SK-N-SH (cell line): Measurements from ENCODE around the gene MBD3L5. TPM values are rescaled to one million over a fixed set of nuclear protein-coding genes. Genes with fewer than 3 reads are reported as not detected.

Experiments used
- CTCF ChIA-PET: fragments of 300-600, 350-600 bp; formaldehyde crosslinking; extraction: SDS; loops from one replicate; lab custom pipeline; 2021; lab: Yijun Ruan, JAX
- POLR2A ChIA-PET: fragments of 350-600 bp; sonication (Branson Sonifier 250); formaldehyde crosslinking; extraction: SDS; loops from one replicate; lab custom pipeline; 2020; ENCODE audit warnings: antibody characterized with exemption, inconsistent platforms; lab: Yijun Ruan, JAX
- DNase-seq: peaks from one replicate; pipeline ENCODE4 v3.0.0; 2012
- H2AFZ ChIP-seq: fragments of 200-600 bp; sonication (generic); 2 replicates; pipeline ENCODE4 v1.8.1; 2016; ENCODE audit warnings: antibody characterized with exemption, mild to moderate bottlenecking, low read depth
- H3F3A ChIP-seq: fragments of 200-600 bp; sonication (generic); replicated peaks from 2 replicates; pipeline ENCODE3; 2016; ENCODE audit warnings: antibody characterized with exemption, mild to moderate bottlenecking; ENCODE audit not compliant: insufficient read depth
- H3K27ac ChIP-seq, 2 experiments: fragments of 200-500 bp in 1 of 2; fragments of 200-600 bp in 1 of 2; sonication (Bioruptor generic) in 1 of 2; sonication (generic), shearing (Covaris generic) in 1 of 2; 2 replicates each; pipeline versions ENCODE4 v1.5.1 to v1.6.1; 2014 to 2016; ENCODE audit warnings: low read depth in 2 of 2, inconsistent platforms in 1 of 2, low read length in 1 of 2, mild to moderate bottlenecking in 1 of 2, mixed read lengths in 1 of 2
- H3K27me3 ChIP-seq: fragments of 200-600 bp; sonication (generic), shearing (Covaris generic); 2 replicates; pipeline ENCODE4 v1.6.1; 2016; ENCODE audit warnings: mixed run types; ENCODE audit not compliant: insufficient read depth
- H3K36me3 ChIP-seq, 2 experiments: fragments of 200-500 bp in 1 of 2; fragments of 200-600 bp in 1 of 2; sonication (Bioruptor generic) in 1 of 2; sonication (generic) in 1 of 2; replicated peaks in 1 of 2; 2 replicates each; pipeline versions ENCODE3 to v1.5.1; 2014 to 2016; ENCODE audit warnings: low read length in 1 of 2, mild to moderate bottlenecking in 1 of 2; ENCODE audit not compliant: insufficient read depth in 2 of 2, control insufficient read depth in 1 of 2
- H3K4me1 ChIP-seq, 2 experiments: fragments of 200-500 bp in 1 of 2; fragments of 200-600 bp in 1 of 2; sonication (Bioruptor generic) in 1 of 2; sonication (generic), shearing (Covaris generic) in 1 of 2; 2 replicates each; pipeline versions ENCODE4 v1.5.1 to v1.6.1; 2014 to 2016; ENCODE audit warnings: low read depth in 1 of 2, low read length in 1 of 2, mixed run types in 1 of 2; ENCODE audit not compliant: insufficient read depth in 2 of 2, control insufficient read depth in 1 of 2
- H3K4me2 ChIP-seq: fragments of 200-600 bp; sonication (generic), shearing (Covaris generic); 2 replicates; pipeline ENCODE4 v1.6.1; 2017; ENCODE audit warnings: mixed run types
- H3K4me3 ChIP-seq, 2 experiments: fragments of 200-500 bp in 1 of 2; fragments of 200-600 bp in 1 of 2; sonication (Bioruptor generic) in 1 of 2; sonication (generic), shearing (Covaris generic) in 1 of 2; 2 replicates each; pipeline versions ENCODE4 v1.5.1 to v1.8.1; 2014 to 2016; ENCODE audit warnings: low read depth in 2 of 2, inconsistent platforms in 1 of 2, low read length in 1 of 2, mild to moderate bottlenecking in 1 of 2, mixed read lengths in 1 of 2, moderate library complexity in 1 of 2
- H3K79me2 ChIP-seq: fragments of 200-600 bp; sonication (generic); 2 replicates; pipeline ENCODE4 v1.8.1; 2017; ENCODE audit warnings: mild to moderate bottlenecking; ENCODE audit not compliant: insufficient read depth
- H3K9ac ChIP-seq: fragments of 200-600 bp; sonication (generic); 2 replicates; pipeline ENCODE4 v1.6.1; 2017; ENCODE audit warnings: mixed run types
- H3K9me2 ChIP-seq: fragments of 200-600 bp; sonication (generic); 2 replicates; pipeline ENCODE4 v1.6.1; 2017; ENCODE audit warnings: mixed run types
- H3K9me3 ChIP-seq: fragments of 200-600 bp; sonication (generic); 2 replicates; pipeline ENCODE4 v1.6.1; 2017; ENCODE audit warnings: mixed run types, mild to moderate bottlenecking, moderate library complexity
- H4K20me1 ChIP-seq: fragments of 200-600 bp; sonication (generic); 2 replicates; pipeline ENCODE4 v1.6.1; 2017; ENCODE audit warnings: mild to moderate bottlenecking, mixed run types; ENCODE audit not compliant: insufficient read depth
- ELF1 ChIP-seq: IDR thresholded peaks from 2 replicates; pipeline ENCODE4 v1.4.0; 2012
- EP300 ChIP-seq, 2 experiments: IDR thresholded peaks; 2 replicates each; pipeline versions ENCODE4 v1.4.0 to v1.6.1; 2012; ENCODE audit warnings: borderline replicate concordance in 1 of 2, low read depth in 1 of 2, low read length in 1 of 2
- EZH2phosphoT487 ChIP-seq: fragments of 200-600 bp; sonication (generic); IDR thresholded peaks from 2 replicates; pipeline ENCODE4 v1.6.1; 2017; ENCODE audit warnings: low read depth, mixed run types, mild to moderate bottlenecking, antibody characterized with exemption, moderate library complexity, borderline replicate concordance
- FOSL2 ChIP-seq: IDR thresholded peaks from 2 replicates; pipeline ENCODE4 v1.4.0; 2012; ENCODE audit warnings: low read depth, mild to moderate bottlenecking, moderate library complexity, borderline replicate concordance
- FOXM1 ChIP-seq: IDR thresholded peaks from 2 replicates; pipeline ENCODE4 v1.4.0; 2012; ENCODE audit warnings: low read depth, mild to moderate bottlenecking
- GABPA ChIP-seq: IDR thresholded peaks from 2 replicates; pipeline ENCODE4 v1.4.0; 2012; ENCODE audit warnings: low read depth, mild to moderate bottlenecking
- GATA2 ChIP-seq: sonication (generic); formaldehyde crosslinking; IDR thresholded peaks from 2 replicates; pipeline ENCODE4 v1.5.0; 2020; ENCODE audit warnings: mild to moderate bottlenecking, missing genetic modification reagents
- JUND ChIP-seq: IDR thresholded peaks from 2 replicates; pipeline ENCODE4 v1.4.0; 2012
- MXI1 ChIP-seq: IDR thresholded peaks from 2 replicates; pipeline ENCODE4 v1.6.1; 2012; ENCODE audit warnings: mild to moderate bottlenecking, low read depth, low read length, improper control_type of control experiment
- NRF1 ChIP-seq: IDR thresholded peaks from 2 replicates; pipeline ENCODE4 v1.6.1; 2012; ENCODE audit warnings: low read depth, mild to moderate bottlenecking, low read length
- RCOR1 ChIP-seq: fragments of 150-350 bp; IDR thresholded peaks from 2 replicates; pipeline ENCODE4 v1.6.1; 2017; ENCODE audit warnings: antibody characterized with exemption, low read length
- RXRA ChIP-seq: IDR thresholded peaks from 2 replicates; pipeline ENCODE4 v1.4.0; 2012; ENCODE audit warnings: low read depth, mild to moderate bottlenecking, borderline replicate concordance
- SIN3A ChIP-seq: IDR thresholded peaks from 2 replicates; pipeline ENCODE4 v1.6.1; 2012; ENCODE audit warnings: low read depth, mild to moderate bottlenecking, low read length, moderate library complexity, borderline replicate concordance
- TCF12 ChIP-seq: IDR thresholded peaks from 2 replicates; pipeline ENCODE4 v1.4.0; 2012
- WGBS: methylation state at CpG from one replicate; pipeline ENCODE4 v1.1.6; 2017; ENCODE audit warnings: low lambda C conversion rate; 5-methylcytosine and 5-hydroxymethylcytosine counted together
- polyA plus RNA-seq, 3 experiments: library from polyadenylated mRNA; depleted of rRNA; stranded (reverse); fragments of >200 nt; gene quantifications; 2 replicates each; pipeline ENCODE4 v1.2.3, GENCODE V29; 2012
- TF ChIP-seq, protein P1 (sequence below): fragments of 150-350 bp; IDR thresholded peaks from 2 replicates; pipeline ENCODE4 v1.6.1; 2017; ENCODE audit warnings: antibody characterized with exemption, low read length, low read depth, borderline replicate concordance
- TF ChIP-seq, protein P2 (sequence below): IDR thresholded peaks from 2 replicates; pipeline ENCODE4 v1.6.1; 2012; ENCODE audit warnings: mild to moderate bottlenecking, low read depth, low read length, moderate library complexity
- TF ChIP-seq, protein P3 (sequence below): IDR thresholded peaks from 2 replicates; pipeline ENCODE4 v1.4.0; 2012; ENCODE audit warnings: low read depth, borderline replicate concordance

Gene MBD3L5
- polyA plus RNA-seq, 1 of the 3 experiments (the other 2 are of a cell fraction), result not detected

DNA sequence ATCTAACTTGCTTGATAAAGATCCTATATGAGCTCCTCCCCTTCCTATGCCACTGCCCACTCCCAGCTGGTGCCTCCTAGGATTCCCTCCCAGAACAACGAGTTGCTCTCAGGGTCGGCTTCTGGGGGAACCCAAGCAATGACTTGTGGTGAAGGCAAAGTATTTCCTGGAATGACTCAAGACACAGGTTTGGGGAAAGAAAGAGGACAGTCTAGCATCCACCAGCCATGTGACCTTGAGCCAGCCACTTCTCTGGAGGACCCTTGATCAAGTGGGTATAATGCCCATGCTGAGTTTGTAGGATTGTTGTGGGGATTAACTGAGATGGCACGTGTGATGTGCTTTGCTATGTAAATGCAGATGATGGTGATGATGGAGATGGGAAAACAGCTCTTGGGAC, 42.1 kb upstream of the MBD3L5 start:
- Histone ChIP-seq H3K9me3 (no peaks in the 10 kb centered on the region), H3K4me2 (no peak overlapping the region), H3K79me2 (no peaks in the 10 kb centered on the region), H3K36me3 (no peaks in the 10 kb centered on the region), H3K27me3 (peaks cover 17% of the 10 kb centered on the region; the same call in 1 of the 2 replicates), H3K9ac (no peak overlapping the region), H3K27ac (no peak overlapping the region), H3F3A (no peaks in the 10 kb centered on the region), H3K4me3 (no peak overlapping the region)
- 0% methylated on average over 3 of the region's 3 CpGs for WGBS
- CTCF ChIA-PET, result interaction anchor here (0.8 to 1.1 kb wide), 2 partner anchors 62 to 392 kb away, joined by 3 read pairs; no protein-coding TSS in a partner anchor
- TF ChIP-seq TCF12 (no peak), GABPA (no peak), NRF1 (no peak), GATA2 (no peak), RCOR1 (no peak), EP300 (IDR thresholded peaks at IDR 0.05; ENCODE audit: borderline replicate concordance in 1 of 2, low read depth in 1 of 2, low read length in 1 of 2) (no peak), MXI1 (no peak), RXRA (no peak), JUND (no peak), ELF1 (no peak), SIN3A (no peak), FOSL2 (no peak), FOXM1 (no peak), EZH2phosphoT487 (no peak)
- TF ChIP-seq, protein P1, sequence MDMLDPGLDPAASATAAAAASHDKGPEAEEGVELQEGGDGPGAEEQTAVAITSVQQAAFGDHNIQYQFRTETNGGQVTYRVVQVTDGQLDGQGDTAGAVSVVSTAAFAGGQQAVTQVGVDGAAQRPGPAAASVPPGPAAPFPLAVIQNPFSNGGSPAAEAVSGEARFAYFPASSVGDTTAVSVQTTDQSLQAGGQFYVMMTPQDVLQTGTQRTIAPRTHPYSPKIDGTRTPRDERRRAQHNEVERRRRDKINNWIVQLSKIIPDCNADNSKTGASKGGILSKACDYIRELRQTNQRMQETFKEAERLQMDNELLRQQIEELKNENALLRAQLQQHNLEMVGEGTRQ, result no peak
- TF ChIP-seq, protein P2, sequence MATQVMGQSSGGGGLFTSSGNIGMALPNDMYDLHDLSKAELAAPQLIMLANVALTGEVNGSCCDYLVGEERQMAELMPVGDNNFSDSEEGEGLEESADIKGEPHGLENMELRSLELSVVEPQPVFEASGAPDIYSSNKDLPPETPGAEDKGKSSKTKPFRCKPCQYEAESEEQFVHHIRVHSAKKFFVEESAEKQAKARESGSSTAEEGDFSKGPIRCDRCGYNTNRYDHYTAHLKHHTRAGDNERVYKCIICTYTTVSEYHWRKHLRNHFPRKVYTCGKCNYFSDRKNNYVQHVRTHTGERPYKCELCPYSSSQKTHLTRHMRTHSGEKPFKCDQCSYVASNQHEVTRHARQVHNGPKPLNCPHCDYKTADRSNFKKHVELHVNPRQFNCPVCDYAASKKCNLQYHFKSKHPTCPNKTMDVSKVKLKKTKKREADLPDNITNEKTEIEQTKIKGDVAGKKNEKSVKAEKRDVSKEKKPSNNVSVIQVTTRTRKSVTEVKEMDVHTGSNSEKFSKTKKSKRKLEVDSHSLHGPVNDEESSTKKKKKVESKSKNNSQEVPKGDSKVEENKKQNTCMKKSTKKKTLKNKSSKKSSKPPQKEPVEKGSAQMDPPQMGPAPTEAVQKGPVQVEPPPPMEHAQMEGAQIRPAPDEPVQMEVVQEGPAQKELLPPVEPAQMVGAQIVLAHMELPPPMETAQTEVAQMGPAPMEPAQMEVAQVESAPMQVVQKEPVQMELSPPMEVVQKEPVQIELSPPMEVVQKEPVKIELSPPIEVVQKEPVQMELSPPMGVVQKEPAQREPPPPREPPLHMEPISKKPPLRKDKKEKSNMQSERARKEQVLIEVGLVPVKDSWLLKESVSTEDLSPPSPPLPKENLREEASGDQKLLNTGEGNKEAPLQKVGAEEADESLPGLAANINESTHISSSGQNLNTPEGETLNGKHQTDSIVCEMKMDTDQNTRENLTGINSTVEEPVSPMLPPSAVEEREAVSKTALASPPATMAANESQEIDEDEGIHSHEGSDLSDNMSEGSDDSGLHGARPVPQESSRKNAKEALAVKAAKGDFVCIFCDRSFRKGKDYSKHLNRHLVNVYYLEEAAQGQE, result no peak
- TF ChIP-seq, protein P3, sequence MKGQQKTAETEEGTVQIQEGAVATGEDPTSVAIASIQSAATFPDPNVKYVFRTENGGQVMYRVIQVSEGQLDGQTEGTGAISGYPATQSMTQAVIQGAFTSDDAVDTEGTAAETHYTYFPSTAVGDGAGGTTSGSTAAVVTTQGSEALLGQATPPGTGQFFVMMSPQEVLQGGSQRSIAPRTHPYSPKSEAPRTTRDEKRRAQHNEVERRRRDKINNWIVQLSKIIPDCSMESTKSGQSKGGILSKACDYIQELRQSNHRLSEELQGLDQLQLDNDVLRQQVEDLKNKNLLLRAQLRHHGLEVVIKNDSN, result no peak
- TF ChIP-seq, all 33 proteins: peak for 0
- Histone ChIP-seq H4K20me1 (no peaks in the 10 kb centered on the region), H3K9me2 (no peaks in the 10 kb centered on the region), H2AFZ (no peak overlapping the region), H3K4me1 (no peaks in the 10 kb centered on the region)
- DNase-seq, result no peak
- POLR2A ChIA-PET, result no interaction called here
